LoVo (cell line): ENCODE measurements around the gene FGF21.
"Not testable (repeated sequence)": the region's sequence is repeated elsewhere in the genome, so short reads cannot be mapped to it uniquely, and the experiment has no call there.

Experiments used
- DNase-seq: peaks from one replicate; pipeline ENCODE4 v3.0.0-alpha.2; 2016; ENCODE audit warnings: low spot score

FGF21 gene

DNA sequence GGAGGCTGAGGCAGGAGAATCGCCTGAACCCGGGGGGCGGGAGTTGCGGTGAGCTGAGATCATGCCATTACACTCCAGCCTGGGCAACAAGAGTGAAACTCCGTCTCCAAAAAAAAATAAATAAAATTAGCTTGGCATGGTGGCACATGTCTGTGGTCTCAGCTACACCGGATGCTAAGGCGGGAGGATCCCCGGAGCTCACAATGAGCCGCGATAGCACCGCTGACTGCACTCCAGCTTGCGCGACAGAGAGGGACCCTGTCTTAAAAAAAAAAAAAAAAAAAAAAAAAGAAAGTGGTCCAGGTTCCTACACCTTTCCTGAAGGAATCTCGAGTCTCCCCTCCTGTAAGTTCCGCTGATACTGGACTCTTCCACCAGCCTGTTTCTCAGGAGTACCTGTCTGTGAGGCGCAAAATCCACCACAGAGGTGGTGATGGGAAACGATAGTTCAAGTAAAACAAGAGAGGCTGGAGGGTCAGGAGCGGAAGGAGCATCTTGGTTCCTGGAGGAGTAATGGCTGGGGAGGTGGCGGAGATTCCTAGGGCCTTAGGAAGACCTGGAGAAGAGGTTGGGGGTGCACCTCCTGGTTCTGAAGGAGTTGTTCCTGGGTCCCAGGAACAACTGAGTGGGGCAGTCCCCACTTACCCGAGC, 3.4 kb upstream of the FGF21 start:
- DNase-seq, result no peak

DNA sequence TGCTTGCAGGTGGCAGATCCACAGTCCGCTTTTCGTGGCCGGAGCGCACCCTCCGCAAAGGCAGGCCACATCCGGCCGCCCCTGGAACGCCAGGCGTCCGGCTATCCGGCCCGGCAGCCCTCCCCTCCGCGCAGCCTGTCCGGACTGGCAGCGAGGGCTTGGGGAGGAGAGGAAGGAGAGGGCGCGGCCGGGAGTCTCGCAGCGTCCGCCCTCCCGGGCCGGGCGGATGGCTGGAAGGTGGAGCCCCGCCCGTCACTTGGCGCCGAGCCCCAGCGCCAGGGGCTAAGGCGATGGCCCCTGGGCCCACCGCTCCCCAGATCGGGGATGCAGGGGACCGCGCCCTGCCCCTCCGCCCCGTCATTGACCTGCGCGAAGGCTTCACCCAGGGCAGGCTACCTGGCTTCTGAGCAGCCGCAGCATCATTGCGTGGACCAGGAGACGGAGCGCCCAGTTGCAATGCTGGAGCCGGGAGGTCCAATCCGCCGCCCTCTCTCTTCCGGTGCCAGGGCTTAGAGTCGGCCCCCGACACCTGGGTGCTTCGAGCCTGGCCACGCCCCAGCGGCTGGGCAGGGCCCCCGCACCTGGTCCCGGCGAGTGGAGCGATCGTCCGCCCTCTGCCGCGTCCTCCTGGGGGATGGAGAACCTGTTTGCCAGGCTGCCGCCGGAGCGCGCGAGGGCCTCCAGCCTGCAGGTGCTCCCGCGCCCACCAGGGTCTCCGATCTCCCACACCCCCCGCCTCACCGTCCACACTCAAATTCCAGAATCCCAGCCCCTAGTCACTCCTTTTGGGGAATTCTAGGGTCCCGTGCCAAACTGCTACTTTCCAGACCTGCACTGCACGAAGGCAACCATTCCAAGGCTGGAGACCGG, 2.6 kb upstream of the FGF21 start, which contains the start of gene FUT1:
Gene FUT1, minus strand, starts transcription at position 146 of the 870 bp plus-strand sequence. CDS start 1,360 bp downstream, outside the sequence.
- DNase-seq, result peak; percentile 93

DNA sequence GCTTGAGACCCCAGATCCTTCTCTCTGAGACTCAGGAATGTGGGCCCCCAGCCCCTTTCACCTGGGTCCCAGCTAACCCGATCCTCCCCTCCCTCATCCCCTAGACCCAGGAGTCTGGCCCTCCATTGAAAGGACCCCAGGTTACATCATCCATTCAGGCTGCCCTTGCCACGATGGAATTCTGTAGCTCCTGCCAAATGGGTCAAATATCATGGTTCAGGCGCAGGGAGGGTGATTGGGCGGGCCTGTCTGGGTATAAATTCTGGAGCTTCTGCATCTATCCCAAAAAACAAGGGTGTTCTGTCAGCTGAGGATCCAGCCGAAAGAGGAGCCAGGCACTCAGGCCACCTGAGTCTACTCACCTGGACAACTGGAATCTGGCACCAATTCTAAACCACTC, 463 bp downstream of the FGF21 start:
- no peak for DNase-seq

DNA sequence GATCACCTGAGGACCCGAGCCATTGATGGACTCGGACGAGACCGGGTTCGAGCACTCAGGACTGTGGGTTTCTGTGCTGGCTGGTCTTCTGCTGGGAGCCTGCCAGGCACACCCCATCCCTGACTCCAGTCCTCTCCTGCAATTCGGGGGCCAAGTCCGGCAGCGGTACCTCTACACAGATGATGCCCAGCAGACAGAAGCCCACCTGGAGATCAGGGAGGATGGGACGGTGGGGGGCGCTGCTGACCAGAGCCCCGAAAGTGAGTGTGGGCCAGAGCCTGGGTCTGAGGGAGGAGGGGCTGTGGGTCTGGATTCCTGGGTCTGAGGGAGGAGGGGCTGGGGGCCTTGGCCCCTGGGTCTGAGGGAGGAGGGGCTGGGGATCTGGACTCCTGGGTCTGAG, 888 bp downstream of the FGF21 start:
- no peak for DNase-seq

DNA sequence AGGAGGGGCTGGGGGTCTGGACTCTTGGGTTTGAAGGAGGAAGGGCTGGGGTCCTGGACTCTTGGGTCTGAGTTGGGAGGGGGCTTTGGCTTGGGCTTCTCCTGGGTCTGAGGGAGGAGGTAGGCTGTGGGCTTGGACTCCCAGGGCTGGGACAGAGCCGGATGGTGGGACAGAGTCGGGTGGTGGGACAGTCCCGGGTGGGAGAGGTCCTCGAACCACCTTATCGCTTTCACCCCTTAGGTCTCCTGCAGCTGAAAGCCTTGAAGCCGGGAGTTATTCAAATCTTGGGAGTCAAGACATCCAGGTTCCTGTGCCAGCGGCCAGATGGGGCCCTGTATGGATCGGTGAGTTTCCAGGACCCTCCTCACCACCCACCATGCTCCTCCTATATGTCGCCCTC, 1.4 kb downstream of the FGF21 start:
- no peak for DNase-seq

DNA sequence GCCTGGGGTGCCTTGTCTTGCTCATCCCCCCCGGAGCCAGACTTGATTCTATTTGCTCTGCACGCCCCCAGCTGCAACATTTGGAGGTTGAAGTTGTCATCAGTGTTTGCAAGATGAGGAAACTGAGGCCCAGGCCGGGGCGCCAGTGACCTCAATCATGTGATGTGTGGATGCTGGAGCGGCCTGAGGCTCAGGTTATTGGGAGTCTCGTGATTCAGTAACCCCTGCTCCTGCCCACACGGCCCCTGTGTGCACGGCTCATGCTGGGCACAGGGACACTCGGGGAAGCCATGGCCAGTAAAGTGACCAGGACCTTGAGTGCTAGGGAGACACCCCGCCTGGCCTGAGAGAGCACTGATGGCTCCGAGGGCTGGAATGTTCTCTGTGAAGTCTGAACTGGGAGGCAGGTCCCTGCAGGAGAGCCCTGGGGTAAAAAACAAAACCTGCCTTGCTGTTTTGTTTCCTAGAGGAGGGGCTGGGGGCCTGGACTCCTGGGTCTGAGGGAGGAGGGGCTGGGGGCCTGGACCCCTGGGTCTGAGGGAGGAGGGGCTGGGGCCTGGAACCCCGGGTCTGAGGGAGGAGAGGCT, 1.9 kb downstream of the FGF21 start:
- DNase-seq, result no peak

DNA sequence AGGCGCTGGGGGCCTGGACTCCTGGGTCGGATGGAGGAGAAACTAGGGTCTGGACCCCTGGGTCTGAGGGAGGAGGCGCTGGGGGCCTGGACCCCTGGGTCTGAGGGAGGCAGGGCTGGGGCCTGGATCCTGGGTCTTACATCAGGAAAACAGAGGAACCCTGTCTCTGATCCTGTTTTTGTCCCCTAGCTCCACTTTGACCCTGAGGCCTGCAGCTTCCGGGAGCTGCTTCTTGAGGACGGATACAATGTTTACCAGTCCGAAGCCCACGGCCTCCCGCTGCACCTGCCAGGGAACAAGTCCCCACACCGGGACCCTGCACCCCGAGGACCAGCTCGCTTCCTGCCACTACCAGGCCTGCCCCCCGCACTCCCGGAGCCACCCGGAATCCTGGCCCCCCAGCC, 2.4 kb downstream of the FGF21 start:
- no peak for DNase-seq

DNA sequence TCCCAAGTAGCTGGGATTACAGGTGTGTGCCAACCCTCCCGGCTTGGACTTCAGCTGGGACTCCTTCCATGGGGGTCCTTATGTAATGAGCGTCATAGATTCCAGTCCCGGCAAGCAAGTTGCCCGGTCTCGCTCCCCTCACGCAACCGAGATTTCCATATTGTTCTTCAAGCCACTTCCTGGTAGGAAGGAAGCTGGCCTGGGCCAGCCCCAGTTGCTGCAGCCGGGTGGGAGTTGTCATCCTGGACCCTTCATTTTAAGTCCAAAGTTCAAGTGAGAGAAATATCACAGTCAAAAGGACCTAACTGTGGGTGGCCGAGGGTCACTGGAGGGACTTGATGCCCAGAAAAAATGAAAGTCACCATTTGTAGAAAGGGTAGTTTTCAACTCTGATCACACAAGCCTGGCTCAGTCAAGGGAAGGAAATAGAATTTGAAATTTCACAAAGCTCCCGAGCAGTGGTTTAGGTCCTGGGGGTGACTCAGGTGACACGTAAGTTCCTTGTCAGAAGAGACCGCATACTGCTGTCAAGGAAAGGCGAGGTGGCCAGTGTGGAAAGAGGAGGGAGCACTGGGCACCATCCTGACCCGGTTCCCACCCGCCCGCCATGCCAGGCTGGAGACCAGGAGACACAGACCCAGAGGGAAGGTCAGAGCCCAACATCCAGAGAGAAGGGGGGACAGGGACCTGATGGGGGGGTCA, 5.3 kb downstream of the FGF21 start:
- DNase-seq, result no peak

DNA sequence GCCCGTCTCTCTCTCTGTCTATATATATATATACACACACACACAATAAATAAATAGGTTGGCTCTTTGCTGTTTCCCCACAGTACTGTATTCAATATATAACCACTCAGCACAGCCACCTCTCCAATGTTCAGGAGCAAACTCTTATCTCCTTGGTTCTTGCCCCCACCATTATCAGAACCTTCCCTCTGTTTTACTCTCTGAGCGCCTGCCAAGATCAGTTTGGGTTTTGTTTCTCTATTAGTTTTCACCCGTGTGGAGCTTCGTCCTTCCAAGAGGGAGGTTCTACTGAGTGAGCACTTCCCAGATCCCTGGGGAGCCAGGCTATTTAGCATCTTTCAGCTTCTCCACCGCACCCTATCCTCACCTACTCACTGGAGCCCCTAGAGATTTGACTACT, 10.5 kb downstream of the FGF21 start:
- not testable (repeated sequence) for DNase-seq

DNA sequence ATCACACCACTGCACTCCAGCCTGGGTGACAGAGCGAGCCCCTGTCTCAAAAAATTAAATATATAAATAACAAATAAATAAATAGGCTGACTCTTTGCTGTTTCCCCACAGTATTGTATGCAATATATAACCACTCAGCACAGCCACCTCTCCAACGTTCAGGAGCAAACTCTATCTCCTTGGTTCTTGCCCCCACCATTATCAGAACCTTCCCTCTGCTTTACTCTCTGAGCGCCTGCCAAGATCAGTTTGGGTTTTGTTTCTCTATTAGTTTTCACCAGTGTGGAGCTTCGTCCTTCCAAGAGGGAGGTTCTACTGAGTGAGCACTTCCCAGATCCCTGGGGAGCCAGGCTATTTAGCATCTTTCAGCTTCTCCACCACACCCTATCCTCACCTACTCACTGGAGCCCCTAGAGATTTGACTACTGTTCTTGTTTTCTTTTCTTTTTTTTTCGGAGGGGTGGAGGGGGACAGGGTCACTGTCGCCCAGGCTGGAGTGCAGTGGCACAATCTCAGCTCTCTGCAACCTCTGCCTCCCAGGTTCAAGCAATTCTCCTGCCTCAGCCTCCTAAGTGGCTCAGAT, 12.9 kb downstream of the FGF21 start:
- DNase-seq, result not testable (repeated sequence)

DNA sequence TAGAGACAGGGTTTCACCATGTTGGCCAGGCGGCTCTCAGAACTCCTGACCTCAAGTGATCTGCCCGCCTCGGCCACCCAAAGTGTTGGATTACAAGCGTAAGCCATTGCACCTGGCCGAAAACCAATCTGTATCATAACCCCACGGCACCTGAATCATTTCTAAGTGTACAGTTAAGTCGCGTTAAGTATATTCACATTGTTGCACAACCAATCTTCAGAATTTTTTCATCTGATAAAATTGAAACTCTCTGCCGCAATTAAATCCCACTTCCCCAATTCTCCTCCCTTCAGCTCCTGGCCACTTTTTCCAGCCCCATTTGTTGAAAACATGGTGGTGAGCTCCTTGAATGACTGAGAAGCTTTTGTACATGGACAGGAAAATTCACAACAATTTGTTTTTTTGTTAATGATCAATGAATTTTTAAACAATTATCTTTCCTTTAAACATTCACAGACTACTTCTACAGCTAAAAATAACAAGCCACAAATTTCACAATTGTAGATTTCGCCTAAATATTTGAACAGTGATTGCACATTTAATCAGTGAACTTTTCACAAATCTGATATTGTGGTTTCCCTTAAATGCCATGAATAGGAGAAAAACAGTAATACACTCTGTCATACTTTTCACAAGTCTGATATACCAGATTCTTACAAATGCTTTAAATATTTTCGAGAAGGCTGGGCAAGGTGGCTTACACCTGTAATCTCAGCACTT, 13.8 kb downstream of the FGF21 start:
- DNase-seq, result no peak

DNA sequence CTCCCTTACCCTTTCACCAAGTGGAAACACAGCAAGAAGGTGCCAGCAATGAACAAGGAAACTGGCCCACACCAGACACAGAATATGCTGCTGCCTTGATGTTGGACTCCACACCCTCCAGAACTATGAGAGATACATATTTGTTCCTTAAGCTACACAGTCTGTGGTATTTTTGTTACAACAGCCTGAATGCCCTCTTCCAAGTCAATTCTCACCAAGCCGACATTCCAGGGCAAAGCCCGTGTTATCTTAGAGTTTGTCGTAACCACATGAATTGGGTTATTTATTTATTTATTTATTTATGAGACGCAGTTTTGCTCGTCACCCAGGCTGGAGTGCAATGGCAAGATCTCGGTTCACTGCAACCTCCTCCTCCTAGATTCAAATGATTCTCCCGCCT, 14.9 kb downstream of the FGF21 start:
- peak; percentile 77 for DNase-seq

DNA sequence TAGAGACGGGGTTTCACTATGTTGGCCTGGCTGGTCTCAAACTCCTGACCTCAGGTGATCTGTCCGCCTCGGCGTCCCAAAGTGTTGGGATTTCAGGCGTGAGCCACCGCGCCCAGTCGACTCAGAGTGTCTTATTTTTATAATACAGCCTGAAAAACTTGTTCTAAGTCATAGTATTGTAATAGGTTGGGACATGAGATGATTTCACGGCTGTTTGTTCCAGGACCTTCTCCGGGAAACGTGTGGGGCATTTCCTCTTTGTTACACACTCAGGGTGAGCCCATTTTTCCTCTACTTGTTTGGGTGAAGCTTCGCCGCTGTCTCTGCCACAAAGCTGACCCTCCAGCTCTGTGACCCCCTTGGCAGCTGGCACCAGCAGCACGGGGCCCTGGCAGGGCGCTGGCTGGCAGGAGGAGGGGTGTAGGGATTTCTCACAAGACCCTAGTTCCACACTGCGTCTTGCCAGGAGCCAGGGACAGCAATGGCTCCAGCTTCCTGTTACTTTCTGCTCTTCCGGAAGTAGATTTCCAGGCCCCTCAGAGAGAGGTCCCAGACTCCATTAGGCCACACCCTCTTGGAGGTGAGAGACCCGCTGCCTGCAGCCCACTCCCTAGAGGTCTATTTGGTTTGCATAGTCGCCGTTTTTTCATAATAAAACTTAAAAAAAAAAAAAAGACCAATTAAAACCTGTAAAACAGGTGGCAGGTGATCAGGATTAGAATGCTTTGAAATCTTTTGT, 15.6 kb downstream of the FGF21 start:
- DNase-seq, result no peak

DNA sequence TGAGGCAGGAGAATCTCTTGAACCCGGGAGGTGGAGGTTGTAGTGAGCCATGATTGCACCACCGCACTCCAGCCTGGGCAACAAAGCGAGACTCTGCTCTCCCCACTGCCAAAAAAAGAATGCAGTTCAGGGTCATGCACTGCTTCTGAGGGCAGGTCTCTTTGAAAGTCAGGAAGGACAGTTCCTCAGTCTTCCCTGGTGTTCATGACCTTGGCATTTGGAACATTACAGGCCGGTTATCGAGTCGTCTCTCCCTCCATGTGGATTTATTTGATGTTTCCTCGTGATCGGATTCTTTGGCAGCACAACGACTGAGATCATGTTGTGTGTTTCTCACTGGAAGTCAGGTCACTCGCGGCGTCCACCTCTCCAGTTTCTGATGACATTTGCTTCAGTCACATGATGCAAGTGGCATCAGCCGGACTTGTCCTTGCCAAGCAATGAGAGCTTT, 17.2 kb downstream of the FGF21 start:
- DNase-seq, result no peak

DNA sequence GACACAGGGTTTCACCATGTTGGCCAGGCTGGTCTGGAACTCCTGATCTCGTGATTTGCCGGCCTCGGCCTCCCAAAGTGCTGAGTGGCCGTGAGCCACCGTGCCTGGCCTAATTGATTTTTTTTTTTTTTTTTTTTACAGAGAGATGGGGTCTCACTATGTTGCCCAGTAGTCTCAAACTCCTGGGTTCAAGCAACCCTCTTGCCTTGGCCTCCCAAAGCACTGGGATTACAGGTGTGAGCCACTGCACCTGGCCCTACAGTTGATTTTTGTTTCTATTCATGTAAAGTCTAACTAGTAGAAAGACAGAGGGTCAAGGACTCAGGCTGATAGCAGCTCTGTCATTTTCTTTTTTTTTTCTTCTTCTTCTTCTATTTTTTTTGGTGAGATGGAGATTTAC, 21.8 kb downstream of the FGF21 start:
- no peak for DNase-seq

DNA sequence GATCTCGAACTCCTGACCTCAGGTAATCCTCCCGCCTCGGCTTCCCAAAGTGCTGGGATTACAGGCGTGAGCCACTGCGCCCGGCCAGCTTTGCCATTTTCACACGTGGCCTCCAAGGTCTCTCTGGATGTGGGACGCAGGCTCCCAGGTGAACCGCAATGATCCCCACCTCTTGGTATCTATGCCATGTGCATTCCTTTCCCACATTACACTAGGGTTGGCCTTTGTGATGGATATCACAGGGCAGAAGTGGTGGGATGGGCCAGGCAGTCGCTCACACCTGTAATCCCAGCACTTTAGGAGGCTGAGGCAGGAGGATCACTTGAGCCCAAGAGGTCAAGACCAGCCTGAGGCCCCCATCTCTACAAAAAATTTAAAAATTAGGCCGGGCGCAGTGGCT, 22.4 kb downstream of the FGF21 start:
- no peak for DNase-seq

DNA sequence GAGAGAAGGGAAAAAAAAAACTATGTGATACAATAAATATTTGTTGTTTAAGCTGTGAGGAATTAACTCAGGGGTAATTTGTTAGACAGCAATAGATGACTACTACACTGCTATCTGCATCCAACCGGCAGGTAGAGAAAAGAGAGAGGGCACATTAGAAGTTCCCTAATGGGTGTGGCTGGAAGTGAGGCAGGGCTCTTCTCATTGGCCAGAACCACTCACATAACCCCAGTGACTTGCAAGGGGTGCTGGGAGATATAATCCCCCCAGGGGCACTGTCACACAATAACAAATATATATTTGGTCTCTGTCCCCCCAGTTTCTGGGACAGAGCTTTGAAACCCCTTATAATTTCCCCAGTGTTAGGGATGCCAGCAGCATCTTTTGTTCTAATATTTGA, 24.3 kb downstream of the FGF21 start:
- no peak for DNase-seq

DNA sequence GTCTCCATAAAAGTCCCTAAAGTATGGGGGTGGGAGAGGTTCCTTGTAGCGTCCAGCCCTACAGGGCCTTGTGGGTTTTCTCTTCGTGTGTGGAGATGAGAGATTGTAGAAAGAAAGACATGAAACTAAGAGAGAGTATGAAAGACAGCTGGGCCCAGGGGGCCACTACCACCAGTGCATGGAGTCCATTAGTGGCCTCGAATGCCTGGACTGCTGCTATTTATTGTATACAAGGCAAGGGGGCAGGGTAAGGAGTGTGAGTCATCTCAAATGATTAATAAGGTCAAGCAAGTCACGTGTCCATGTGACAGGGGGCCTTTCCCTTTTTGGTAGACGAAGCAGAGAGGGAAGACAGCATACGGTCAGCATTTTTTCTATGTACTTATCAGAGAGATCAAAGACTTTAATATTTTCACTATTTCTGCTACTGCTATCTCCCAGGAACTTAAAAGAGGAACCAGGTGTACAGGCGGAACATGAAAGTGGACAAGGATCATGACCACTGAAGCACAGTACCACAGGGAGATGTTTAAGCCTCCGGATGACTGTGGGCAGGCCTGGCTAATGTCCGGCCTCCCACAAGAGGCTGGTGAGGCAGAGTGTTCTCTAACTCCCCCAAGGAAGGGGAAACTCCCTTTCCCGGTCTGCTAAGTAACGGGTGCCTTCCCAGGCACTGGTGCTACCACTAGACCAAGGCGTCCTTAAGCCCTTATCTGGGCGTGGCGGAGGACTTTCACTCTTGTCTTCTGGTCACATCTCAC, 25.5 kb downstream of the FGF21 start:
- DNase-seq, result no peak

DNA sequence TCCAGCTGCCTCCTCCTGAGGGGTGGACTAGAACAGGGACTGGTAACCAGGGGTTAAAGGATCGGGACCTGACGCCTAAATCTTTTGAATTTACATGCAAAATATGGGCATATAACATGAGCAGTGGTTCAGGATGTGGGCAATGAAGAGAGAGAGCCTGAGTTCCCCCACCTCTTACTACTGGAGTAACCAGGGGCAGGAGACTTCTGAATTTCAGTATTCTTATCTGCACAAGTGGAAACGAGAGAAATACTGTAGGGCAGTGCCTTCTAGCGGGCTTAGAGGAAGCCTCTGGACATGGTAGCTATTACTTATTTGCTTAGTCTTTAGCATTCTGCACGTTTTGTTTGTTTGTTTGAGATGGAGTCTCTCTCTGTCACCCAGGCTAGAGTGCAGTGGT, 29.2 kb downstream of the FGF21 start:
- no peak for DNase-seq

DNA sequence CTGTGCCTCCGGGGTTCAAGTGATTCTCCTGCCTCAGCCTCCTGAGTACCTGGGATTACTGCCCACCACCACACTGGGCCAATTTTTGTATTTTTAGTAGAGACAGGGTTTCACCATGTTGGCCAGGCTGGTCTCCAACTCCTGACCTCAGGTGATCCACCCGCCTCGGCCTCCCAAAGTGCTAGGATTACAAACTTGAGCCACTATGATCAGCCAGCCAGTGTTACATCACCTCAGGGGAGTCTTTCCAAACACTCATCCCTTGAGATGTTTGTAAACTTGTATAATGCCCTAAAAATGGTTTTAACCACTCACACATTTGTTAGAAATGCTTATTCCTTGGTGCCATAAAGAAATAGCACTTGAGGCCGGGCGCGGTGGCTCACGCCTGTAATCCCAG, 31.1 kb downstream of the FGF21 start:
- DNase-seq, result not testable (repeated sequence)
